Esophagus squamous epithelium (tissue), 5 donors: ENCODE measurements around the gene WDR49. TPM values are rescaled to one million over a fixed set of nuclear protein-coding genes. Genes with fewer than 3 reads are reported as not detected.

ENCODE experiments used
- DNase-seq: peaks from one replicate; lab custom pipeline; 2025; lab: John Stamatoyannopoulos, UW
- H3K27ac ChIP-seq, 4 donors: fragments of 200-600 bp; sonication (generic); one replicate each; pipeline ENCODE4 v1.5.1; 2016 to 2019; ENCODE audit warnings: mild to moderate bottlenecking in 1 of 4
- H3K27me3 ChIP-seq, 4 donors: fragments of 200-600 bp; sonication (generic); 1 replicate in 3 of 4; 2 replicates in 1 of 4; pipeline versions ENCODE4 v1.5.1 to v1.6.0; 2017 to 2021; ENCODE audit warnings: antibody characterized with exemption in 1 of 4
- H3K36me3 ChIP-seq, 3 donors: fragments of 200-600 bp; sonication (generic); one replicate each; pipeline ENCODE4 v1.5.1; 2016 to 2019
- H3K4me1 ChIP-seq, 3 donors: fragments of 200-600 bp; sonication (generic); one replicate each; pipeline ENCODE4 v1.5.1; 2017 to 2019
- H3K4me3 ChIP-seq, 4 donors: fragments of 200-600 bp; sonication (generic); 1 replicate in 3 of 4; 2 replicates in 1 of 4; pipeline ENCODE4 v1.5.1; 2016 to 2019; ENCODE audit warnings: mild to moderate bottlenecking in 2 of 4, moderate library complexity in 1 of 4
- H3K9me3 ChIP-seq, 3 donors: fragments of 200-600 bp; sonication (generic); one replicate each; pipeline ENCODE4 v1.5.1; 2016 to 2019
- POLR2A ChIP-seq, 4 donors: fragments of 450-650 bp; IDR thresholded peaks; one replicate each; pipeline ENCODE4 v1.6.1; 2017; ENCODE audit warnings: antibody characterized with exemption in 4 of 4, mild to moderate bottlenecking in 4 of 4, moderate library complexity in 3 of 4
- WGBS, 2 donors: methylation state at CpG; one replicate each; pipeline ENCODE4 v1.1.5; 2018; 5-methylcytosine and 5-hydroxymethylcytosine counted together
- intact Hi-C: fragments of 100-400 bp; cut with DNase I; formaldehyde crosslinking; loops from one replicate; pipeline ENCODE4 v1.15.0; 2022
- small RNA-seq, 4 donors: library from RNA; depleted of rRNA; stranded (forward); fragments of <200 nt; gene quantifications; one replicate each; pipeline ENCODE3, GENCODE V24; 2016
- total RNA-seq, 4 donors: library from RNA; depleted of rRNA; stranded (reverse); fragments of >200 nt; gene quantifications; one replicate each; pipeline ENCODE4 v1.1.0, GENCODE V29; 2016
- TF ChIP-seq, protein P1 (sequence below), 6 experiments: fragments of 450-650 bp in 4 of 6; fragments of 200-600 bp in 2 of 6; sonication (generic) in 2 of 6; IDR thresholded peaks; one replicate each; pipeline ENCODE4 v1.5.1; 2016 to 2019; ENCODE audit warnings: antibody characterized with exemption in 6 of 6, mild to moderate bottlenecking in 4 of 6, moderate library complexity in 4 of 6
- donor health status: DM: yes; HTN: yes; CAD: no.

Gene WDR49
- total RNA-seq, 4 donors from 2014 or later, result 1.9 to 9.5 (median 7.4) TPM; not detected in 1

DNA sequence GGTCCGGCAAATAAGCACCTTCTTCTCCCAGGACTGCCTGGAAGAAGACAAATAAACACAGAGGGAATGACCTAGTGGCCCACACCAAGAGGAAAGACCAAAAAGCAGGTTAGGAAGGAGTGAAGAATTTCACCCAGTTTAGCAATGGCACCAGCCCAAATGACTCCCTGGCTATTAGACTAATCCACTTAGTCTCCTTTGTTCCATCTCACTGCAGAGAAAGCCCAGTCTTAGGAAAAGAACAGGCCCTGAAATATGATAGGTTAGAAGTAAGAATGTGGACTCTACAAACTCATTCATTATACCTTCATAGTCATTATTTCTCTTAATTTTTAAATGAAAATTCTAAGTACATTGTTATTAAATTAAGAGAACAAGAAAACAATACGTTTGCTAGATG lies 203.1 kb downstream of the WDR49 start:
- no peak for DNase-seq
- H3K27me3 ChIP-seq, result no peaks in the 10 kb centered on the region
- H3K27ac ChIP-seq, result no peak overlapping the region
- H3K4me1 ChIP-seq, result no peaks in the 10 kb centered on the region
- WGBS, 2 donors, result 76 to 80% methylated on average over 2 of the region's 2 CpGs
- intact Hi-C loops, result no loop called here
- H3K4me3 ChIP-seq, result no peak overlapping the region
- H3K36me3 ChIP-seq, result no peaks in the 10 kb centered on the region
- H3K9me3 ChIP-seq, result no peaks in the 10 kb centered on the region
- TF ChIP-seq POLR2A (IDR thresholded peaks at IDR 0.05), result no peak

DNA sequence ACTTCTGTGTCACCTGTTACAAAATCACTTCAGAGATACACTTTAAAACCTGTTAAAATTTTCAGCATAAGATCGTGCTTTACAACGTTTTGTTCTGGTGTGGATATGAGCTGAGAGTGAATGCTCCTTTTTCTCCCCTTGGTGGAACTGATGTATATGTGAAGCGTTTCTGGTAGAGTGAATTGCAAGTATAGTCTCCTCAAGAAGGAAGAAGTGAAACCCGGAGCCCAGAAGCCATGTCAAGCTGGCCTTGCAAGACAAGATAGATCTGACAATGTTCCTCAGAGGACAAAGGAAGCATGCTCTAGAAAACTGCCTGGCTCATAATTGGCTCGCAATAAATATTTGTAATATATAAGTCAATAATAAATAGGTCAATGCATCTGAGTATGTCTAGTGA lies 203.5 kb downstream of the WDR49 start:
- no peaks in the 10 kb centered on the region for H3K27me3 ChIP-seq
- H3K27ac ChIP-seq, result no peak overlapping the region
- no peak for DNase-seq
- H3K4me3 ChIP-seq, result no peak overlapping the region
- no peaks in the 10 kb centered on the region for H3K36me3 ChIP-seq
- no peak for TF ChIP-seq POLR2A (IDR thresholded peaks at IDR 0.05)
- TF ChIP-seq, protein P1, sequence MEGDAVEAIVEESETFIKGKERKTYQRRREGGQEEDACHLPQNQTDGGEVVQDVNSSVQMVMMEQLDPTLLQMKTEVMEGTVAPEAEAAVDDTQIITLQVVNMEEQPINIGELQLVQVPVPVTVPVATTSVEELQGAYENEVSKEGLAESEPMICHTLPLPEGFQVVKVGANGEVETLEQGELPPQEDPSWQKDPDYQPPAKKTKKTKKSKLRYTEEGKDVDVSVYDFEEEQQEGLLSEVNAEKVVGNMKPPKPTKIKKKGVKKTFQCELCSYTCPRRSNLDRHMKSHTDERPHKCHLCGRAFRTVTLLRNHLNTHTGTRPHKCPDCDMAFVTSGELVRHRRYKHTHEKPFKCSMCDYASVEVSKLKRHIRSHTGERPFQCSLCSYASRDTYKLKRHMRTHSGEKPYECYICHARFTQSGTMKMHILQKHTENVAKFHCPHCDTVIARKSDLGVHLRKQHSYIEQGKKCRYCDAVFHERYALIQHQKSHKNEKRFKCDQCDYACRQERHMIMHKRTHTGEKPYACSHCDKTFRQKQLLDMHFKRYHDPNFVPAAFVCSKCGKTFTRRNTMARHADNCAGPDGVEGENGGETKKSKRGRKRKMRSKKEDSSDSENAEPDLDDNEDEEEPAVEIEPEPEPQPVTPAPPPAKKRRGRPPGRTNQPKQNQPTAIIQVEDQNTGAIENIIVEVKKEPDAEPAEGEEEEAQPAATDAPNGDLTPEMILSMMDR (IDR thresholded peaks at IDR 0.05), result no peak
- intact Hi-C loops, result no loop called here
- no peaks in the 10 kb centered on the region for H3K9me3 ChIP-seq
- no peaks in the 10 kb centered on the region for H3K4me1 ChIP-seq
- 75 to 82% methylated on average over 5 of the region's 5 CpGs for WGBS, 2 donors

DNA sequence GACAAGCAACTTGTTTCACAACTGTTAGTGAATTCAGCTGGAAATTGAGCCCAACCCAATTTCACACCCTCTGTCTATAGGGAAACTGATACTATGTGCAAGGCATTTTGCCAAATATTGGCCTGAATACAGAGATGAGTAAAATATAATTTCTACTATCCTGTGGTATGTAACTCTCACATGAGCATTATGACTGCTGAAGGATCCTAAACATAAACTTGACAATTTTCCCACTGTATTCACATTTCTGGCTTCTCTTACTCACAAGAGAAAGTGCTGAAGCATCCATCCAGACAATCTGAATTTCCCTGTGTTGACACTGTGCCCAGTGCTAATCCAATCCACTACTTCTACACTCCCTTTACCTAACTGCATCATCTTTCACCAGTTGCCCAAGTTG lies 208.3 kb downstream of the WDR49 start:
- TF ChIP-seq POLR2A (IDR thresholded peaks at IDR 0.05), result no peak
- TF ChIP-seq, protein P1 (IDR thresholded peaks at IDR 0.05), result no peak
- no peak for DNase-seq
- H3K27me3 ChIP-seq, result no peaks in the 10 kb centered on the region
- intact Hi-C loops, result no loop called here
- H3K4me1 ChIP-seq, result no peaks in the 10 kb centered on the region
- H3K27ac ChIP-seq, result no peak overlapping the region
- no peaks in the 10 kb centered on the region for H3K9me3 ChIP-seq
- no peak overlapping the region for H3K4me3 ChIP-seq
- H3K36me3 ChIP-seq, result no peaks in the 10 kb centered on the region

DNA sequence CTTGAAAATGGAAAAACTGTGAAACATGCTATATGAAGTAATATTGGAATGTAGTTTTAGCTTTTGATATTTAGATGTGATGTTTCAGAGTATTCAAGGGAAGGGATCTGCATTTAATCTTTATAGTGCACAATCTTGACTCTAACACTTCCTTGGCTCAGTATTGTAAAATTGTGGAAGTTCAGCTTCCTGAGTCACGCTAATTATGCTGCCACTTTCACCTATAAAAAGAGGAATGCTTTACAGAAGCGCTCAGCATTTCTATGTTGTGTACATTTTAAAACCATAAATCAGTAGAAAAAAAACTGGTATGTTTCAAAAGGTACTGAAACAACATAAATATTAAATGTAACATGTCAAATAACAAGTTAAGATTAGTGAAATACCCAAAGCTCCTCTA lies 212.5 kb downstream of the WDR49 start:
- Histone ChIP-seq H3K4me3 (no peak overlapping the region), H3K36me3 (no peaks in the 10 kb centered on the region), H3K27me3 (no peaks in the 10 kb centered on the region), H3K27ac (no peak overlapping the region), H3K9me3 (no peaks in the 10 kb centered on the region), H3K4me1 (no peaks in the 10 kb centered on the region)
- intact Hi-C loops, result no loop called here
- no peak for DNase-seq
- TF ChIP-seq, protein P1 (IDR thresholded peaks at IDR 0.05), result no peak
- TF ChIP-seq POLR2A (IDR thresholded peaks at IDR 0.05), result no peak
- 57 to 72% methylated on average over 2 of the region's 2 CpGs for WGBS, 2 donors

DNA sequence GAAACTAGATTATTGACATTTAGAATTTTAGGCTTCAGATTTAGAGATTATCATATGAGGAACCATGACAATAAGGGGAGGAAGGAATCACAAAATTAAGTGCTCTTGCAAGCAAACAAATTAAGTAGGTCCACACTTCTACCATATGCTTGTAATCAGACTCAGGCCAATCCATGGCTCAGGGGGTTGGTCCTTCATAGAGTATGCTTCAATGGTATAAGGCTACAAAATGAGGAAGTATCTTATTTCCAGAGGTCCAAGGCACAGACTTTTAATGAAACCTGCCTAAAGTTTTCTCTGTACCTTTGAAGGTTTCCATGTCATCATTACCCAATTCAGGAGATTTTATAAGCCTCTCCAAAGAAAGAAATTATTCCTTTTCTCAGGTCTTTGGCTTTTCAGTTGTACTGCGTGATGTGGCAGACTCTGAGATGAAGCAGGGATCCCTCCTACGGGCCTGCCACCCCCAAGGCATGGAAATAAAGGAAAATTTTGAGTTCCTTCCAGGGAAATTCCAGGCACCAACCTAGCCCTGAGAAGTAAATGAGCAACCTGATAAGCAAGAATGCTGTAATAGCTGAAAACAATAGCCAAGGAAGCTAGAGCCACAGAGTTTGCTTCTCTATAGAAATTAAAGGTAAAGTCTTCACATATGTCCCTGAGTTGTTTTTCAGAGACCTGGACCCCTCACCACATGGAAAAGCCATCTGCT lies 216.2 kb downstream of the WDR49 start:
- Histone ChIP-seq H3K27ac (no peak overlapping the region), H3K36me3 (no peaks in the 10 kb centered on the region), H3K4me3 (no peak overlapping the region), H3K4me1 (no peaks in the 10 kb centered on the region), H3K9me3 (no peaks in the 10 kb centered on the region), H3K27me3 (no peaks in the 10 kb centered on the region)
- DNase-seq, result no peak
- TF ChIP-seq POLR2A (IDR thresholded peaks at IDR 0.05), result no peak
- TF ChIP-seq, protein P1 (IDR thresholded peaks at IDR 0.05), result no peak
- intact Hi-C loops, result no loop called here
- 34 to 39% methylated on average over 2 of the region's 2 CpGs for WGBS, 2 donors

Small RNA genes within 50 kb of the gene (small RNA-seq; reads per million reads assigned to genes)
- 0 reads per million in 4 donors for gene HMGN1P8

Other genes with a start within 250 kb of the WDR49 start
- gene SERPINI2, start 179.9 kb downstream of the WDR49 start, total RNA-seq, result 1 to 10 TPM in 1 of 4 donors, under 1 TPM in 1, not detected in 2; 0.30 to 1.1 TPM
- 100 to 1,000 TPM in 1 of 4 donors, 10 to 100 TPM in 3; 45.9 to 104 (median 78.0) TPM for gene PDCD10, start 81.0 kb upstream of the WDR49 start, total RNA-seq
- 1 to 10 TPM; 1.1 to 4.4 (median 3.5) TPM for gene SERPINI1, start 81.8 kb upstream of the WDR49 start, total RNA-seq